ENCODE data around the gene PTGES2. TPM values are rescaled to one million over a fixed set of nuclear protein-coding genes. Genes with fewer than 3 reads are reported as not detected.

The PTGES2 gene
- total and polyA plus RNA-seq, 9 of the 15 experiments (the other 6 are each of a cell fraction or from before 2014, with no cell fraction given) = 2.4 to 196 (median 90.1) TPM

DNA sequence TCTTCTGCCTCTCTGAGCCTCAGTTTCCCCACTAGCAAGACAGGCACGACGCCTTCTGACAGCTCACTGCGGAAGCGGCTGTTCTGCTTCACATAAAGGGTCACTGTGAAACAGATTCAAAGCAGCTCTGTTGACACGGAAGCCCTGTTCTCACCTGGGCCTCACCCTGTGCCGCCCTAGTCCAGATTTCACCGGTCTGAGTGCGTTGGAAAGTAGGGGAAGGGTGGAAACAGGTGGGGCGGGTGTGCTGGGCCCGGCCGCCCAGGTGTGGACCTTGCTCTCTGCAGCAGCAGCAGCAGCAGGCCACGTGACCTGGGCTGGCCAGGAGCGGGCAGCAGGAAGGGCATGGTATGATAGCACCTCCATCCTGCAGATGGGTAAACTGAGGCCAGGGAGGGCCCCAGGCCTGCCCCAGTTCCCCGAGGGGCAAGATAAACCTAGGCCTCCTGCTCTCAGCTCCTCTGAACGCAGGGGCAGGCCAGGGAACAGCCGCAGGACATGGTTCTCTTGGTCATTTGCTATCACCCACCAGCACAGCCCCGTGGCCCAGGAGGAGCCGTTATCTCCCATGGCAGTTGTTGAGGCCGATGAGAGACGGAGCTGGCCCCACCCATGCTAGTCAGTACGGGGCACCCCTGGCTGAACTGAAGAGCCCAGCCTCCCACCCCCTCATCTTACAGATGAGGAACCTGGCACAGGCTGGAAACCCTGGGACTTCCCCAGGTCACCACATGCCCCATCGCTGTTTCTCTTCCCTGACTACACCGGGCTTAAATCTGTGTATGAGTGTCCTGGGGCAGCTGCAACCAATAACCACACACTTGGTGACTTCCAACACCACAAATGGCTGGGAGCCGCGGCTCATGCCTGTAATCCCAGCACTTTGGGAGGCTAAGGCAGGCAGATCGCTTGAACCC, 12.1 kb downstream of the PTGES2 start (continued):
- TF ChIP-seq HMGN3 (IDR thresholded peaks at IDR 0.05; ENCODE audit: borderline replicate concordance, extremely low read depth, insufficient read length, low read depth, low read length) (peak; percentile 96), ZBED1 (IDR thresholded peaks at IDR 0.05) (peak; percentile 23; the same call in 1 of the 2 replicates), TAL1 (IDR thresholded peaks at IDR 0.05) (peak; percentile 95), RBBP5 (IDR thresholded peaks at IDR 0.05; ENCODE audit: borderline replicate concordance, insufficient read depth, low read length, poor library complexity, severe bottlenecking) (no peak), HDAC3 (IDR thresholded peaks at IDR 0.05; ENCODE audit: borderline replicate concordance, partially characterized antibody) (peak; percentile 73), LEF1 (IDR thresholded peaks at IDR 0.05) (peak; percentile 84), SMC3 (conservative IDR thresholded peaks at IDR 0.05; ENCODE audit: insufficient read depth, low read depth, low read length) (0 out of 2 replicates have a peak, but pooled peaks have one; percentile 18), ZNF717 (CRISPR knock-in tag; IDR thresholded peaks at IDR 0.05) (no peak), ZBTB7A (IDR thresholded peaks at IDR 0.05; ENCODE audit: borderline replicate concordance, control insufficient read depth, low read depth, low read length) (peak; percentile 72; the same call in 1 of the 2 replicates), ZNF830 (CRISPR knock-in tag; IDR thresholded peaks at IDR 0.05) (0 out of 2 replicates have a peak, but pooled peaks have one; percentile 24), NR4A1 (CRISPR knock-in tag; IDR thresholded peaks at IDR 0.05) (no peak), NR4A1 (tag; IDR thresholded peaks at IDR 0.05) (peak; percentile 79), FOS (IDR thresholded peaks at IDR 0.05; ENCODE audit: extremely low read depth, insufficient read length) (no peak)
- TF ChIP-seq, protein P1, sequence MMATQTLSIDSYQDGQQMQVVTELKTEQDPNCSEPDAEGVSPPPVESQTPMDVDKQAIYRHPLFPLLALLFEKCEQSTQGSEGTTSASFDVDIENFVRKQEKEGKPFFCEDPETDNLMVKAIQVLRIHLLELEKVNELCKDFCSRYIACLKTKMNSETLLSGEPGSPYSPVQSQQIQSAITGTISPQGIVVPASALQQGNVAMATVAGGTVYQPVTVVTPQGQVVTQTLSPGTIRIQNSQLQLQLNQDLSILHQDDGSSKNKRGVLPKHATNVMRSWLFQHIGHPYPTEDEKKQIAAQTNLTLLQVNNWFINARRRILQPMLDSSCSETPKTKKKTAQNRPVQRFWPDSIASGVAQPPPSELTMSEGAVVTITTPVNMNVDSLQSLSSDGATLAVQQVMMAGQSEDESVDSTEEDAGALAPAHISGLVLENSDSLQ (IDR thresholded peaks at IDR 0.05) = peak; percentile 25; the same call in 1 of the 2 replicates
- TF ChIP-seq, protein P2, sequence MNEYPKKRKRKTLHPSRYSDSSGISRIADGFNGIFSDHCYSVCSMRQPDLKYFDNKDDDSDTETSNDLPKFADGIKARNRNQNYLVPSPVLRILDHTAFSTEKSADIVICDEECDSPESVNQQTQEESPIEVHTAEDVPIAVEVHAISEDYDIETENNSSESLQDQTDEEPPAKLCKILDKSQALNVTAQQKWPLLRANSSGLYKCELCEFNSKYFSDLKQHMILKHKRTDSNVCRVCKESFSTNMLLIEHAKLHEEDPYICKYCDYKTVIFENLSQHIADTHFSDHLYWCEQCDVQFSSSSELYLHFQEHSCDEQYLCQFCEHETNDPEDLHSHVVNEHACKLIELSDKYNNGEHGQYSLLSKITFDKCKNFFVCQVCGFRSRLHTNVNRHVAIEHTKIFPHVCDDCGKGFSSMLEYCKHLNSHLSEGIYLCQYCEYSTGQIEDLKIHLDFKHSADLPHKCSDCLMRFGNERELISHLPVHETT (CRISPR knock-in tag; conservative IDR thresholded peaks at IDR 0.05 in 1 of 2, IDR thresholded peaks at IDR 0.05 in 1 of 2) = peak in 1 of 2 experiments; percentile 81; a peak in 2 of 4 replicates
- TF ChIP-seq, protein P3, sequence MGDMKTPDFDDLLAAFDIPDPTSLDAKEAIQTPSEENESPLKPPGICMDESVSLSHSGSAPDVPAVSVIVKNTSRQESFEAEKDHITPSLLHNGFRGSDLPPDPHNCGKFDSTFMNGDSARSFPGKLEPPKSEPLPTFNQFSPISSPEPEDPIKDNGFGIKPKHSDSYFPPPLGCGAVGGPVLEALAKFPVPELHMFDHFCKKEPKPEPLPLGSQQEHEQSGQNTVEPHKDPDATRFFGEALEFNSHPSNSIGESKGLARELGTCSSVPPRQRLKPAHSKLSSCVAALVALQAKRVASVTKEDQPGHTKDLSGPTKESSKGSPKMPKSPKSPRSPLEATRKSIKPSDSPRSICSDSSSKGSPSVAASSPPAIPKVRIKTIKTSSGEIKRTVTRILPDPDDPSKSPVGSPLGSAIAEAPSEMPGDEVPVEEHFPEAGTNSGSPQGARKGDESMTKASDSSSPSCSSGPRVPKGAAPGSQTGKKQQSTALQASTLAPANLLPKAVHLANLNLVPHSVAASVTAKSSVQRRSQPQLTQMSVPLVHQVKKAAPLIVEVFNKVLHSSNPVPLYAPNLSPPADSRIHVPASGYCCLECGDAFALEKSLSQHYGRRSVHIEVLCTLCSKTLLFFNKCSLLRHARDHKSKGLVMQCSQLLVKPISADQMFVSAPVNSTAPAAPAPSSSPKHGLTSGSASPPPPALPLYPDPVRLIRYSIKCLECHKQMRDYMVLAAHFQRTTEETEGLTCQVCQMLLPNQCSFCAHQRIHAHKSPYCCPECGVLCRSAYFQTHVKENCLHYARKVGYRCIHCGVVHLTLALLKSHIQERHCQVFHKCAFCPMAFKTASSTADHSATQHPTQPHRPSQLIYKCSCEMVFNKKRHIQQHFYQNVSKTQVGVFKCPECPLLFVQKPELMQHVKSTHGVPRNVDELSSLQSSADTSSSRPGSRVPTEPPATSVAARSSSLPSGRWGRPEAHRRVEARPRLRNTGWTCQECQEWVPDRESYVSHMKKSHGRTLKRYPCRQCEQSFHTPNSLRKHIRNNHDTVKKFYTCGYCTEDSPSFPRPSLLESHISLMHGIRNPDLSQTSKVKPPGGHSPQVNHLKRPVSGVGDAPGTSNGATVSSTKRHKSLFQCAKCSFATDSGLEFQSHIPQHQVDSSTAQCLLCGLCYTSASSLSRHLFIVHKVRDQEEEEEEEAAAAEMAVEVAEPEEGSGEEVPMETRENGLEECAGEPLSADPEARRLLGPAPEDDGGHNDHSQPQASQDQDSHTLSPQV (IDR thresholded peaks at IDR 0.05) = peak; percentile 98
- TF ChIP-seq, protein P4, sequence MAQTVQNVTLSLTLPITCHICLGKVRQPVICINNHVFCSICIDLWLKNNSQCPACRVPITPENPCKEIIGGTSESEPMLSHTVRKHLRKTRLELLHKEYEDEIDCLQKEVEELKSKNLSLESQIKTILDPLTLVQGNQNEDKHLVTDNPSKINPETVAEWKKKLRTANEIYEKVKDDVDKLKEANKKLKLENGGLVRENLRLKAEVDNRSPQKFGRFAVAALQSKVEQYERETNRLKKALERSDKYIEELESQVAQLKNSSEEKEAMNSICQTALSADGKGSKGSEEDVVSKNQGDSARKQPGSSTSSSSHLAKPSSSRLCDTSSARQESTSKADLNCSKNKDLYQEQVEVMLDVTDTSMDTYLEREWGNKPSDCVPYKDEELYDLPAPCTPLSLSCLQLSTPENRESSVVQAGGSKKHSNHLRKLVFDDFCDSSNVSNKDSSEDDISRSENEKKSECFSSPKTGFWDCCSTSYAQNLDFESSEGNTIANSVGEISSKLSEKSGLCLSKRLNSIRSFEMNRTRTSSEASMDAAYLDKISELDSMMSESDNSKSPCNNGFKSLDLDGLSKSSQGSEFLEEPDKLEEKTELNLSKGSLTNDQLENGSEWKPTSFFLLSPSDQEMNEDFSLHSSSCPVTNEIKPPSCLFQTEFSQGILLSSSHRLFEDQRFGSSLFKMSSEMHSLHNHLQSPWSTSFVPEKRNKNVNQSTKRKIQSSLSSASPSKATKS (CRISPR knock-in tag; IDR thresholded peaks at IDR 0.05) = no peak
